Upper lobe of left lung (tissue), 6 donors: ENCODE results near the gene TMPRSS7. TPM values are rescaled to one million over a fixed set of nuclear protein-coding genes. Genes with fewer than 3 reads are reported as not detected.
A peak's percentile ranks its signal among the peaks of the same experiment; 100 is the strongest.

Experiments
- ATAC-seq, 2 donors: fragments of 200-7000 bp; cut with Tn5 transposase; one replicate each; pipeline ENCODE4 v1.9.1; 2022; ENCODE audit warnings: mild to moderate bottlenecking in 2 of 2, moderate library complexity in 2 of 2; ENCODE audit not compliant: low FRiP score in 2 of 2
- DNase-seq, 2 donors: peaks; one replicate each; pipeline ENCODE4 v3.0.0-alpha.2; 2019 to 2020
- H3K27ac ChIP-seq, 4 donors: fragments of 200-600 bp; sonication (generic); one replicate each; pipeline ENCODE4 v1.5.1; 2016 to 2019
- H3K27me3 ChIP-seq, 4 donors: fragments of 200-600 bp; sonication (generic); one replicate each; pipeline ENCODE4 v1.5.1; 2017 to 2019
- H3K36me3 ChIP-seq, 4 donors: fragments of 200-600 bp; sonication (generic); one replicate each; pipeline ENCODE4 v1.5.1; 2016 to 2019
- H3K4me1 ChIP-seq, 4 donors: fragments of 200-600 bp; sonication (generic); one replicate each; pipeline ENCODE4 v1.5.1; 2018 to 2019
- H3K4me3 ChIP-seq, 4 donors: fragments of 200-600 bp; sonication (generic); one replicate each; pipeline ENCODE4 v1.5.1; 2017 to 2019; ENCODE audit warnings: mild to moderate bottlenecking in 2 of 4, moderate library complexity in 1 of 4
- H3K9me3 ChIP-seq, 4 donors: fragments of 200-600 bp; sonication (generic); one replicate each; pipeline ENCODE4 v1.5.1; 2018 to 2019
- CTCF ChIP-seq, 6 experiments: fragments of 450-650 bp in 4 of 6; fragments of 200-600 bp in 2 of 6; sonication (generic) in 2 of 6; IDR thresholded peaks; one replicate each; pipeline ENCODE4 v1.5.1; 2016 to 2019; ENCODE audit warnings: antibody characterized with exemption in 6 of 6
- EP300 ChIP-seq, 4 donors: sonication (generic); formaldehyde crosslinking; IDR thresholded peaks; one replicate each; pipeline ENCODE4 v1.5.1; 2017; ENCODE audit warnings: antibody characterized with exemption in 4 of 4, control low read depth in 2 of 4
- POLR2A ChIP-seq, 4 donors: fragments of 450-650 bp; IDR thresholded peaks; one replicate each; pipeline ENCODE4 v1.5.1; 2016 to 2017; ENCODE audit warnings: antibody characterized with exemption in 4 of 4, mild to moderate bottlenecking in 2 of 4
- POLR2AphosphoS5 ChIP-seq, 2 donors: sonication (generic); formaldehyde crosslinking; IDR thresholded peaks; one replicate each; pipeline ENCODE4 v1.5.1; 2017; ENCODE audit warnings: antibody characterized with exemption in 2 of 2
- WGBS, 2 donors: methylation state at CpG; one replicate each; pipeline ENCODE4 v1.1.5; 2017 to 2018; 5-methylcytosine and 5-hydroxymethylcytosine counted together
- total RNA-seq, 6 donors: library from RNA; depleted of rRNA in 4 of 6; stranded (reverse); fragments of >200 nt in 4 of 6; gene quantifications; one replicate each; pipeline versions ENCODE4 v1.1.0 to v1.2.1, GENCODE V29; 2016 to 2021
- donor health status: DM: no; HTN: no; CAD: no; lungs with moderate emphysema.
- donor health status: DM: no; HTN: yes; CAD: no; lungs with severe emphysema.

TMPRSS7 gene
- total RNA-seq, 6 donors from 2014 or later: 0.15 to 0.39 (median 0.29) TPM; not detected in 3

DNA sequence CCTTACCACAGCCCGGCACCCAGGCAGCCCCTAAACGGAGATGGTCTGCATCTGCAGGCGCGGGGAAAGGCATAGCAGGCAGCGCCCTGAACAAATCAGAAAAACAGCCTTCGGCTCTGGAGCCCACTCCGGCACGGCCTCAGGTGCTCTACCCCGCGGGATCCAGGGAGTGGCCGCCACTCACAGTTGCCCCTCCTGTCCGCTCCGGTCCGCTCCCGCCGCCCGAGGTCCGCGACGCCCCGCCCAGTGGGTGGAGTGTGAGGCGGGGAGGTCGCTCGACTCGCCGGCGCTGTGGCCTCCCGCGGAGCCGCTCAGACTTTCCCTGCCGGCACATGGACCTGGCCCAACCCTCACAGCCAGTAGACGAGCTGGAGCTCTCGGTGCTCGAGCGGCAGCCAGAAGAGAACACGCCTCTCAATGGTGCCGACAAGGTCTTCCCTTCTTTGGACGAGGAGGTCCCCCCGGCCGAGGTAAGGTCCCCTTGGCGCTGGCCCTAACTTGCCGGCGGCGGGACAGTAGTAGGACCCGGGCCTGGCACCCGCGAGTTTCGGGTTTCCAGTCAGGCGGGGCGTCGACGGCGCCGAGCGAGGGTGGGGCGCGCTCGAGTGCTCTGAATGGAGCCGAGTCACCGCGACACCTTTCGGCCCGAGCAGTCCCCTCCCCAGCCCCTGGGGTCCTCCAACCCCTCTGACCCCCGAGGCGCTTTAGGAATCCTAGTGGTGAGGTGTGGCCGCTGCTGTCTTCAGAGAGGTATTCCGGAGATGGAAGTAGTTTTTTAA lies 51.7 kb downstream of the TMPRSS7 start, which contains the start of gene C3orf52:
TSS of gene C3orf52 (plus strand) at position 314 of the 779 bp plus-strand sequence. CDS start at position 333, 19 bp downstream.
- WGBS, 2 donors: 1 to 5% methylated on average over 19 of the region's 67 CpGs
- TF ChIP-seq EP300 (IDR thresholded peaks at IDR 0.05): no peak
- TF ChIP-seq POLR2A (IDR thresholded peaks at IDR 0.05): peak in 2 of 4 donors; percentile 71 to 73
- TF ChIP-seq CTCF (IDR thresholded peaks at IDR 0.05): peak in 1 of 6 experiments; percentile 28
- TF ChIP-seq POLR2AphosphoS5 (IDR thresholded peaks at IDR 0.05): peak; percentile 35 to 77
- peak; percentile 97 to 98 for ATAC-seq
- Histone ChIP-seq H3K4me1 (peaks cover 8 to 30% (median 17%) of the 10 kb centered on the region in 4 donors), H3K27me3 (no peaks in the 10 kb centered on the region), H3K27ac (peak within 1 kb of the TSS; percentile 68 to 83 (median 76)), H3K36me3 (no peaks in the 10 kb centered on the region), H3K4me3 (peak within 1 kb of the TSS; percentile 23 to 60 (median 50)), H3K9me3 (no peaks in the 10 kb centered on the region)
- peak; percentile 90 to 96 for DNase-seq

DNA sequence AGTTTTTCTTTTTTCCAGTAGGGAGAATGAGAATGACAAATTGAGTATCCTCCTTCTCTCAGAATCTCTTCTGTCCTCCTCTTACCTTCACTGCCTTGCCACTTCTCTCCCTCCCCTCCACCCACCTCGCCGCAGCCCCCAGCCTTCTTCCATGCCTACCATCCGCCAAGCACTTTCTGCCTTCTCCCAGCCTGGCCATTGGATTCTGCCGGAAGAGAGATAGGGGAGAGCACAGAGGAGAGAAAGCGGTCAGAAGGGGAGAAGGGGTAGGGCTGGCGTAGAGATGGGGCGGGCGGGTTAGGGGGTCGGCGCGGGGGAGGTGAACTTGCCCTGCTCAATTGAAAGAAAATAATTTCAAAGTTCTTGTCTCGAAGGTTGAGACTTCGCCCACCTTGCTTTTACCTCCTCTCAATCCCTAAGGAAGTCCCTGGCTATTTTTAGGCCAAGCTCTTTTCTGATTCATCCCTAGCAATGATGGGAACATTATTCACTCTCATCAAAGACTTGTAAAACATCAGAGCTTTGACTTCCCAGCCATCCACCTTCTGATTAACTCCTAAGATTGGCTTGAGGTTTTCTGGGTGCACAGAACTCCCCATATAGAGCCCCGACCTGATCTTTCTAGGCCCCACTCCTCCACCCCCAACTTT lies 52.5 kb downstream of the TMPRSS7 start:
- no peaks in the 10 kb centered on the region for H3K9me3 ChIP-seq
- H3K4me3 ChIP-seq: peak overlapping the region; percentile 23 to 60 (median 50)
- DNase-seq: no peak
- no peaks in the 10 kb centered on the region for H3K36me3 ChIP-seq
- TF ChIP-seq EP300 (IDR thresholded peaks at IDR 0.05) (no peak), POLR2A (IDR thresholded peaks at IDR 0.05) (no peak), CTCF (IDR thresholded peaks at IDR 0.05) (no peak), POLR2AphosphoS5 (IDR thresholded peaks at IDR 0.05) (no peak)
- peaks cover 9 to 30% (median 17%) of the 10 kb centered on the region in 4 donors for H3K4me1 ChIP-seq
- ATAC-seq: peak in 1 of 2 donors; percentile 20
- WGBS, 2 donors: 36 to 48% methylated on average over 14 of the region's 14 CpGs
- no peaks in the 10 kb centered on the region for H3K27me3 ChIP-seq
- peak overlapping the region; percentile 68 to 83 (median 76) for H3K27ac ChIP-seq

- no peaks in the 10 kb centered on the region for H3K27me3 ChIP-seq
- H3K27ac ChIP-seq: peak overlapping the region in 2 of 4 donors; percentile 43 to 73
- DNase-seq (no peak), ATAC-seq (no peak)
- TF ChIP-seq CTCF (IDR thresholded peaks at IDR 0.05): no peak
- no peak for TF ChIP-seq POLR2AphosphoS5 (IDR thresholded peaks at IDR 0.05)
- TF ChIP-seq EP300 (IDR thresholded peaks at IDR 0.05): no peak
- TF ChIP-seq POLR2A (IDR thresholded peaks at IDR 0.05): peak in 1 of 4 donors; percentile 15
- 84% methylated on average over 5 of the region's 5 CpGs for WGBS, 2 donors
- peak overlapping the region in 3 of 4 donors; percentile 44 to 60 (median 56) for H3K4me3 ChIP-seq
- H3K4me1 ChIP-seq: peaks cover 13 to 37% (median 22%) of the 10 kb centered on the region in 4 donors
- no peaks in the 10 kb centered on the region for H3K36me3 ChIP-seq
- H3K9me3 ChIP-seq: no peaks in the 10 kb centered on the region
Observed at GRCh38 chr3:112087746-112088145, 53.2 kb downstream of the TMPRSS7 start.

DNA sequence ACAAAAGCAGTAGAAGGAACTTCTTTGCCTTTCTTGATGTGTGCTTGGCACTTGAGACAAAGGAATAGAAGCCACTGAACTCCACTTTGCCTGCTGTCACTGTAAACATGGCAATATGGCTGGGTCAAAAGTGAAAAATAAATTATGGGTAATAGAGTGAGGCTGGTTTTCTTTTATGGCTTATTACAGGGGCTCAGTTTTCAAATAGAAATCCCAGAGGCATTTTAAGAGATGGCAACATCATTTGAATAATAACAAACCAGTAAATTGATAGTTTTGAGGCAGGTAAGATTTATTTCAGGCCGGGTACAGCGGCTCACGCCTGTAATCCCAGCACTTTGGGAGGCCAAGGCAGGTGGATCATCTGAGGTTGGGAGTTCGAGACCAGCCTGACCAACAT lies 54.4 kb downstream of the TMPRSS7 start:
- Histone ChIP-seq H3K9me3 (no peaks in the 10 kb centered on the region), H3K4me3 (no peak overlapping the region), H3K27me3 (no peaks in the 10 kb centered on the region), H3K36me3 (no peaks in the 10 kb centered on the region), H3K27ac (no peak overlapping the region), H3K4me1 (peaks cover 13 to 40% (median 27%) of the 10 kb centered on the region in 4 donors)
- DNase-seq (no peak), ATAC-seq (no peak)
- no peak for TF ChIP-seq EP300 (IDR thresholded peaks at IDR 0.05)
- 71 to 73% methylated on average over 4 of the region's 4 CpGs for WGBS, 2 donors
